Activated naive CD4-positive, alpha-beta T cell treated with anti-CD3 and anti-CD28 coated beads, Interleukin-2, amount 50 U/mL, for 72 hours (primary cell): ENCODE data around the gene DHRS7C. TPM values are rescaled to one million over a fixed set of nuclear protein-coding genes. Genes with fewer than 3 reads are reported as not detected.
"Not testable (repeated sequence)": the region's sequence is repeated elsewhere in the genome, so short reads cannot be mapped to it uniquely, and the experiment has no call there.

Source experiments
- ATAC-seq, 2 donors: fragments of 150-1000 bp; cut with Tn5 transposase; 2 replicates each; pipeline ENCODE4 v1.10.0; 2021; ENCODE audit warnings: mild to moderate bottlenecking in 2 of 2, moderate library complexity in 2 of 2
- DNase-seq, 2 donors: peaks; one replicate each; pipeline ENCODE4 v3.0.0; 2021 to 2022; ENCODE audit warnings: low spot score in 2 of 2
- H3K27ac Mint-ChIP-seq, 2 donors: one replicate each; pipeline ENCODE4 v1.8.0; 2022; ENCODE audit warnings: mild to moderate bottlenecking in 2 of 2, mixed read lengths in 2 of 2
- H3K36me3 Mint-ChIP-seq, 2 donors: one replicate each; pipeline ENCODE4 v1.8.0; 2022; ENCODE audit warnings: mixed read lengths in 2 of 2
- H3K9me3 Mint-ChIP-seq, 2 donors: one replicate each; pipeline ENCODE4 v1.8.0; 2022; ENCODE audit warnings: mixed read lengths in 2 of 2
- total RNA-seq, 2 donors: library from RNA; stranded (reverse); gene quantifications; one replicate each; pipeline ENCODE4 v1.2.3, GENCODE V29; 2022

The DHRS7C gene
- total RNA-seq, 2 donors from 2014 or later = not detected

GRCh38 chr17:9783465-9783864 is 7.9 kb downstream of the DHRS7C start:
- ATAC-seq = not testable (repeated sequence)

DNA sequence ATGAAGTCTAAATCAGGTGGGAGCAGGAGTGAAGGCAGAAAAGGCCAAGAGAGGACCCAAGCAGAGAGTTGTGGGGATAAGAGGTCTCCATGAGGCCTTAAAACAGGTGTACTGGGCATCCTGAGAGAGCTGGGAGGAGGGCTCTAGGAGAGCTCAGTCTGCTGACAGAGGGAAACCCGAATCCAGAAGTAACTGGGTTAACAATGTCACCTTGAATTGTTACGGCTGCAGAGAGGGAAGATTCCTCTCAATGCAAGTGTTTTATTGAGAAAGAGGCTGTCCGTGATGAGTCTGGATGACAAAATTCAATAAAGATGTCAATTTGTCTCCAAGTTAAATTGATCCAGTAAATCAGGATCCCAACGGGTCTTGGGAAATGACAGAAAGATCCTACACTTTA is 8.3 kb downstream of the DHRS7C start:
- H3K27ac Mint-ChIP-seq = no peak overlapping the region
- ATAC-seq (no peak), DNase-seq (no peak)
- H3K36me3 Mint-ChIP-seq = no peaks in the 10 kb centered on the region
- H3K9me3 Mint-ChIP-seq = no peaks in the 10 kb centered on the region

More at GRCh38 chr17:9783465-9783864, 7.9 kb downstream of the DHRS7C start:
- H3K9me3 Mint-ChIP-seq, H3K36me3 Mint-ChIP-seq, H3K27ac Mint-ChIP-seq, DNase-seq: not testable (repeated sequence)

DNA sequence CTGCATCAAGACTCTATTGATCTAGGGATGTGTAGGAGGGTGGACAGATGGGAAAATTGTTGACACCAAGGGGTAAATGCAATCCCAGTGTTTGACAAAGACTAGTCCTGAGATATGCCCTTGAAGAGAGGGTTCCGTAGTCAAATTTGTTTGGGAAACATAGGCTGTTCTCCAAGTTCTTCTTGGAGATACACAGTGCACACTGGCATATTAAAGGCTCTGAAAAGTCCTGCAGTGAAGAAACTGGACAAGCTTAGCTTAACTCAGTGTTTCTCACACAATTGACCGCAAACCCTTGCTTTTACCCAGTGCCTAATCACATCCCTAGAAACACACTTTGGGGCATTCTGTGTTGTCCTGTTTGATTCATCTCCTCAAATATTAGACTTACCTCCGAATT is 10.8 kb downstream of the DHRS7C start:
- DNase-seq (no peak), ATAC-seq (no peak)
- Mint-ChIP-seq H3K9me3 (peaks cover 0 to 2% of the 10 kb centered on the region in 2 donors), H3K36me3 (no peaks in the 10 kb centered on the region), H3K27ac (no peak overlapping the region)

- ATAC-seq = no peak
- Mint-ChIP-seq H3K9me3 (peaks cover 0 to 5% of the 10 kb centered on the region in 2 donors), H3K27ac (no peak overlapping the region), H3K36me3 (no peaks in the 10 kb centered on the region)
- DNase-seq = no peak
Measured at GRCh38 chr17:9776911-9777310, 14.5 kb downstream of the DHRS7C start.

DNA sequence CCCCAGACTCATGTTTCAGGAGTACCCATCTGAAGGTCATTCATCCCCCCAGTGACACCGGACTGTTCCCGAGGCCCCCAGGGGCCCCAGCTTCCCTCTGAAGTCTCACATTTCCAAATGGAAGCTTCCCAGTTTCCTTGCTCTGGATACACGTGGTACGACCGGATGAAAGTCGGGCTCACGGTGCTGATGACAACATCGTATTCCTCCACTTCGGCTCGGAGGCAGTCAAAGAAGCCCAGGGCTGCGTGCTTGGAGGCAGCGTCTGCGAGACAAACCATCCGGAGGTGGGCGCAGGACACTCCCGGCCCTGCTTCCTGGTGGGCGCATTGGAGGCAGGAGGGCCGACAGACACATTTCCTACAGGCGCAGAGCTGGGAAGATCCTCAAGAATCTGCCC is 18.7 kb downstream of the DHRS7C start:
- no peak for ATAC-seq

DNA sequence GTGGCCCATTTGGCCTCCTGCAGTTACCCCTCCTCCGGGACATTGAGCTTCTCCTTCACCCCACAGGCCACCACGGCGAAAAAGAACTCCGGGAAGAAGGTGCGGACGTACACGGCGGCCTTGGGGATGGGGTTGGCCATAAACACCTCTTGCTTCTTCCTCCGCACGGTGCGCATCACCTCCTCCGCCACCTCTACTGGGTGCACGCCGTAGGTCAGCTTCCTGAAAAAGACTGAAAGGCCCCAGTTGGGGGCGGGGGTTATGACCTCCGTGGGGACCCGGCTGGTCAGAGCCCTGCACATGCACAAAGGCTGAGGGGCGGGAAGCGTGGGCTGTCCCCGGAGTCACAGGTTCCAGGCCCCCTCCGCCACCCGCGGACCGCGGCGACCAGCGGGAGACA is 19.9 kb downstream of the DHRS7C start:
- DNase-seq (no peak), ATAC-seq (no peak)
- Mint-ChIP-seq H3K27ac (no peak overlapping the region), H3K9me3 (peaks cover 0 to 5% of the 10 kb centered on the region in 2 donors), H3K36me3 (no peaks in the 10 kb centered on the region)

More for the DNA sequence above, 18.7 kb downstream of the DHRS7C start:
- peaks cover 0 to 5% of the 10 kb centered on the region in 2 donors for H3K9me3 Mint-ChIP-seq
- no peak overlapping the region for H3K27ac Mint-ChIP-seq
- H3K36me3 Mint-ChIP-seq = no peaks in the 10 kb centered on the region
- no peak for DNase-seq

DNA sequence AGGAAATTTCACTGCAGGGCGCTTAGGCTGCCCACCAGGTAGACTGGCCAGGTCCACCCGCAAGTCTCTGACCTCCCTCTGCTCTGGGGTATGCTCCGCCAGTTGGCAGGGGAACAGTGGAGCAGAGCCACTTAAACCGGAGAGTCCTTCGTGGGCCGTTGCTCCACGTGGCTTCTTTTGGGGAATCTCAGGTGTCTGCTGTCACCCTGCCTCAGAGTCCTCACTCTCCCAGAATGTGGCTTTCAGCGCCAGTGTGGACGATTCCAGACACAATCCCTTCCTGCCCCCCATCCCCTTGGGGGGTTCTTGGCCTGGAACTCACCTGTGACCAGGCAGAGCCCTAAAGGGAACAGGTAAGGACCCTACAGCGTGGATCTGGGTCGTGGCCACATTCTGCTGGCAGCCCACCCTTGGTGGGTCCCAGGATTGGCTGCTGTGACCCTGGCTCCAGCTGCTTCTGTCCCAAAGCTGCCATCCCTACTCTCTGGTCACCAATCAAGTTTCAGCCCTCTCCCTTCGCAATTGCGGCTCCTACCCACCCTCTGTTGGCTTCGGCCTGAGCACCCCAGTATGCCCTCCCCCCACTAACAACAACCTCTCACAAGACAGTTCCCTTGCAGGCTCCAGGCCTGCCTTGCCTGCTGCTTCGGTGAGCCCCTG is 22.2 kb downstream of the DHRS7C start:
- DNase-seq (no peak), ATAC-seq (no peak)
- H3K36me3 Mint-ChIP-seq = no peaks in the 10 kb centered on the region
- H3K9me3 Mint-ChIP-seq = no peaks in the 10 kb centered on the region
- no peak overlapping the region for H3K27ac Mint-ChIP-seq

DNA sequence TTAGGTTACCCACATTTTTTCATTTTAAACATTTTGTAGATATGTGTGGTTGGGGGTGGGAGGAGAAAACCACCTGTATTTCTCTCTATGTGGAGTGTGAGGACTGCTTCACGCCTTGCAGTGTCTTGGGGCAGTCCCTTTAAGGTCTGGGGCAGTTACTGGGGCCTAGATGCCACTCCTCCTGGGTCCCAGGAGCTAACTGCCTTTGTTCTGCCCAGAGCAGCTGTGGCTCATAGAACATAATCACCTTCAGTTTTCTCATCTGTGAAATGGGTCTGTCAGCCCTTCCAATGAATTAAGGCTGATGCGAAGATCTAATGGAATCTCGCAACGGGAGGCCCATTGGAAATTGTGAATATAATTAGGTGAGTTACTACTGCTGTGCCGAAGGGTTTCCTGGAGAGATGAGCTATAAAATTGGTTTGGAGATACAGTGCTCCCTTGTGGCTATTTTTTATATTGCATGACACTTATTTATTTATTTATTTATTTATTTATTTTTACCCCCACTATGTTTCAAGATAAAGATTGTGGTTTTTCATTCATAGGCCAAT is 22.9 kb downstream of the DHRS7C start:
- Mint-ChIP-seq H3K9me3 (no peaks in the 10 kb centered on the region), H3K36me3 (no peaks in the 10 kb centered on the region), H3K27ac (no peak overlapping the region)
- DNase-seq = peak in 1 of 2 donors; percentile 8
- peak; percentile 18 to 51 for ATAC-seq

DNA sequence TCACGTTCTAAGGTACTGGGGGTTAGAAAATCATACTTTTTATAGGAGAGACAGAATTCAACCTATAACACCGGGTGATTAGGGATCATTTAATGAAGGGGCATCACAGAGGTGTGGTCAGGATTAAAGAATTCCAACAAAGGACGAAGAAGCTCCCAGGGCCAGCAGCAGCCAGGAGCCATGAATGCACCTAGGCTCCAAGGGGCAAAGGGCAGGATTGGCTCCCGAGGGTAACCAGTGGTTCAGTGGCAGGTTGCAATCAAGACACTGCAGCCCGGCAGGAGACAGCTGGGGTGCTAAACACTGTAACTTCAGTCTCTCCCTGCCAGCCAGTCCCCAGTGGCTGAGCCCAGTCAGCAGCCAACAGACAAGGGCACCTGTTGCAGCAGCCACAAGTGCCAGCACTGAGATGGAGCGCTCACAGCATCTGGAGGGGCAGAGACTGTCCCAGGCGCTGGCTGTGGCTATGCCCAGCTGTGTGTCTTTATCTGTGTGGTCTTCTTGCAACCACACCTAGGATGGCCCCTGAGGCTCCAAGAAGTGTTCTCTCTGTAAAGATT is 23.9 kb downstream of the DHRS7C start:
- H3K36me3 Mint-ChIP-seq = no peaks in the 10 kb centered on the region
- no peak for ATAC-seq
- H3K9me3 Mint-ChIP-seq = no peaks in the 10 kb centered on the region
- no peak overlapping the region for H3K27ac Mint-ChIP-seq
- DNase-seq = no peak

GRCh38 chr17:9766970-9767369 is 24.4 kb downstream of the DHRS7C start:
- no peak for DNase-seq
- no peak overlapping the region for H3K27ac Mint-ChIP-seq
- ATAC-seq = no peak

DNA sequence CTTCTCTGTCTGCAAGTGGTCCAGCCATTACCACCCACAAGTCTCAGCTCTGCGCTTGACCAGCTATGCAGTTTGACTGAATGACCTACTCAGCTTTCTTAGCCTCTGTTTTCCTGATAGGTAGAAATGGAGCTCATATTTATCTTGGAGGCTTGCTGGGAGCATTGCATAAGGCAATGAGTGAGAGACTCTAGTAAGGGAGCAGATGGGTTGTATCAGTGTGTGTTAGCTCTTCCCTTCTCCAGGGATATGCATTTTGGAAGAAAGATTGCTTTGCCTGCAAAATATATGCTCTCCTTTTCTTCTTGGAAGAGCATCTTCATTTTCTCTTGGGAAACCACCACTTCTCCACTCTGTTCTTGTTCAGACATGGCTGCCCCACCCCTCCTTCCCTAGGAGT is 26.1 kb downstream of the DHRS7C start:
- ATAC-seq (no peak), DNase-seq (no peak)
- no peak overlapping the region for H3K27ac Mint-ChIP-seq
- H3K9me3 Mint-ChIP-seq = no peaks in the 10 kb centered on the region
- H3K36me3 Mint-ChIP-seq = no peaks in the 10 kb centered on the region

More at GRCh38 chr17:9766970-9767369, 24.4 kb downstream of the DHRS7C start:
- Mint-ChIP-seq H3K9me3 (no peaks in the 10 kb centered on the region), H3K36me3 (no peaks in the 10 kb centered on the region)

- no peak for ATAC-seq
- no peak for DNase-seq
- H3K9me3 Mint-ChIP-seq = no peaks in the 10 kb centered on the region
- H3K36me3 Mint-ChIP-seq = no peaks in the 10 kb centered on the region
- no peak overlapping the region for H3K27ac Mint-ChIP-seq
Measured at GRCh38 chr17:9763643-9764042, 27.7 kb downstream of the DHRS7C start.

- no peak overlapping the region for H3K27ac Mint-ChIP-seq
- H3K36me3 Mint-ChIP-seq = no peaks in the 10 kb centered on the region
- peak; percentile 59 to 70 for ATAC-seq
- no peak for DNase-seq
- H3K9me3 Mint-ChIP-seq = no peaks in the 10 kb centered on the region
Measured at GRCh38 chr17:9760266-9760665, 31.1 kb downstream of the DHRS7C start.

- no peak for ATAC-seq
- Mint-ChIP-seq H3K9me3 (no peaks in the 10 kb centered on the region), H3K36me3 (no peaks in the 10 kb centered on the region)
Measured at GRCh38 chr17:9755083-9755482, 36.3 kb downstream of the DHRS7C start.

DNA sequence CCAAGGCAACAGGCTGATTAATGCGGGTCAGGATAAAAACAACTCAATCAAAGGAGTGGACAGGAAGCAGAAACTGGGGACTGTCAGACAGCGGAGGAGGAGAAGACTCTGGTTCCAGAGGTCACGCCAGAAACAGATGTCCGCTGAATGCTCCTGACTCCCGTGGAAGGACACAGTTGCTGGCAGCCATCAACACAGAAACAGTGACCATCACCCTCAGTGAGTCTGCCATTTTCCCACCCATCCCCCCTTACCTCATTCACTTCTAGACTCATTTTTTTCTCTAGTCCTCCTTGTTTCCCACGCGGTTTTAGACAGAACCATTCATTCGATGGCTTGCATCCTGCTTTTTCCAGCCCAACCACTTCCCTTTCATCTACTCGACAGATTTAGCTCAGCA is 40.9 kb downstream of the DHRS7C start:
- no peak for ATAC-seq
- no peaks in the 10 kb centered on the region for H3K9me3 Mint-ChIP-seq
- H3K27ac Mint-ChIP-seq = no peak overlapping the region
- DNase-seq = no peak
- H3K36me3 Mint-ChIP-seq = no peaks in the 10 kb centered on the region

More at GRCh38 chr17:9755083-9755482, 36.3 kb downstream of the DHRS7C start:
- H3K27ac Mint-ChIP-seq = no peak overlapping the region
- no peak for DNase-seq

GRCh38 chr17:9729735-9730420 is 61.5 kb downstream of the DHRS7C start:
- ATAC-seq (no peak), DNase-seq (no peak)
- Mint-ChIP-seq H3K36me3 (no peaks in the 10 kb centered on the region), H3K9me3 (no peaks in the 10 kb centered on the region), H3K27ac (no peak overlapping the region)

DNA sequence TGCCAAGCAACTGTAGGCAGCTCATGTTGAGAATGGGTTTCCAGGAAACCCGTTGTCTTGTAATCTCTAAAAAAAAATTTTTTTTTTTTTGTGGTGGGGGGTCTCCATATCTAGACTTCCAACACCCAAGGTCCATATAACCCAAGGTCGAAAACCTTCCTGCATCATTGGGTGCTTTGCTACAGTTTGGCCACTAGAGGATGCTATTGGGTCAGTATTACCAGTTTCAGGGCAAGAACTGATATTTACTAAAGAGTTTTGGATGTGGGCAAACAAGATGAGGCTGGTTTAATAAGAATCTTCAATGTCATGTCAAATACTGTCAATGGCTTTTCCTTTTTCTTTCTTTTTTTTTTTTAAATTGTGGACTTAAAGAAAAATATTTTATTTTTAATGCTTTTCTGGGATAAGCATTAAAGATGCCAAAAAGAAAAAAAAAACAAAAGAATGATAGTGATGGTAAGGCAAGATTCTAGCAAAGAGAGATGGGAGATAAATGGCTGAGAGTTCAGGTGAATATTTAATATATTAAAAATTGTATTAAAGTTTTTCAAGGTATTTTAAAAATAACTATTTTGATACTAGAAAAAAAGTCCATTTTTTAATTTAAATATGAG is 62.2 kb downstream of the DHRS7C start:
- H3K9me3 Mint-ChIP-seq = no peaks in the 10 kb centered on the region
- ATAC-seq = no peak
- H3K27ac Mint-ChIP-seq = no peak overlapping the region
- DNase-seq = no peak
- no peaks in the 10 kb centered on the region for H3K36me3 Mint-ChIP-seq
